HG03460 (cell line): ENCODE data around the gene GPR148.

ENCODE experiments used
- ATAC-seq: cut with Tn5 transposase; IDR thresholded peaks from one replicate; pipeline ENCODE4 v1.9.1; 2021; ENCODE audit not compliant: unreplicated experiment

GPR148 gene

DNA sequence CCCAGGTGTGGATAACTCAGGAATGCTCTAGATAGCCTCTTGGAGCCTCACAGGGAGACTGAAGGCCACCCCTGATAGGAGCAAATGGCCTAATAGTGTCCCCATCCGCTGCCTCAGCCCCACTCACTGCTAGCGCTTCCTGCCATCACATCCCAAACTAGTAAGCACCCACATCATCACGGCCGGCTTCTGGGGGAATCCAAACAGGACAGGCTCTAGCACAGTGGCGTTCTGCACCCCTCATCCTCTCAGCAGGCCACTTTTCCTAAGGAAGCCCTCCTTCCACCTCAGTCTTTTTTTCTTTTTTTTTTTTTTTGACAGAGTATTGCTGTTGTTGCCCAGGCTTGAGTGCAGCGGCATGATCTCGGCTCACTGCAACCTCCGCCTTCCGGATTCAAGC is 20.2 kb downstream of the GPR148 start:
- ATAC-seq, result no peak

DNA sequence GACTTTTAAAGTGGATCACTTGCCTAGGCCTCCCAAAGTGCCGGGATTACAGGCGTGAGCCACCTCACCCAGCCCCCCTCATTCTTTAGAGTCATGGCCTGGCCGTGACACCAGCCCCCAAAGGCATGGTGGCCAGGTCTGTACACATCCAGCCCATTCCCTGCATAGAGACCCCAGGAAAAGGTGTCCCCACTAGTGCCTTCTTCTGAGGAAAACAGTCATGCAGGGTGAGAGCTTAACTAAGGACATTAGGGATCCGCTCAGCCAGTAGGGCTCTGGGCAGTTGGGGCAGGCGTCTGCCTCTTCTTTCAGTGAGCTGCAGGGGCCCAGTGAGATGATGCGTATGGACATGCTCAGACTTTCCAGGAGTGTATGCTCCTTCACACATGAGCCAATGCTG is 20.8 kb downstream of the GPR148 start:
- no peak for ATAC-seq

DNA sequence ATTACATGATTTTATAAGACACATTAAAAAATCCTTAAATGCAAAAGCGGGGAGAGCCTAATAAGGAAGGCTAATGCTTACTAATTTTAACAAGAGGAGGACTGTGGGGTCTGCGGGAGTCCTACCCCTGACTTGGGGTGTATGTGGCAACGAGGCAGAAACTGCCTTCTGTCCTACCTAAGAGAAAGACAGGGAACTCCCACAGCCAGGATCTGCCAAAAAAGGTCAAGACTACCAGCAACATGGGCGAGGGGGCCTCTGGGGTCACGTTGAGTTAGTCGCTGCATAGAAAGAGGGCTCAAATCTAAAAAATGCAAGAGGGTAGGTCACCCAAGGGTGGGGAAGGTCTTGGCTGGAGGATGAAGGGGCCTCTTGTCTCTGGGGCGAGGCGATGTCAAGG is 25.9 kb downstream of the GPR148 start:
- ATAC-seq, result no peak

DNA sequence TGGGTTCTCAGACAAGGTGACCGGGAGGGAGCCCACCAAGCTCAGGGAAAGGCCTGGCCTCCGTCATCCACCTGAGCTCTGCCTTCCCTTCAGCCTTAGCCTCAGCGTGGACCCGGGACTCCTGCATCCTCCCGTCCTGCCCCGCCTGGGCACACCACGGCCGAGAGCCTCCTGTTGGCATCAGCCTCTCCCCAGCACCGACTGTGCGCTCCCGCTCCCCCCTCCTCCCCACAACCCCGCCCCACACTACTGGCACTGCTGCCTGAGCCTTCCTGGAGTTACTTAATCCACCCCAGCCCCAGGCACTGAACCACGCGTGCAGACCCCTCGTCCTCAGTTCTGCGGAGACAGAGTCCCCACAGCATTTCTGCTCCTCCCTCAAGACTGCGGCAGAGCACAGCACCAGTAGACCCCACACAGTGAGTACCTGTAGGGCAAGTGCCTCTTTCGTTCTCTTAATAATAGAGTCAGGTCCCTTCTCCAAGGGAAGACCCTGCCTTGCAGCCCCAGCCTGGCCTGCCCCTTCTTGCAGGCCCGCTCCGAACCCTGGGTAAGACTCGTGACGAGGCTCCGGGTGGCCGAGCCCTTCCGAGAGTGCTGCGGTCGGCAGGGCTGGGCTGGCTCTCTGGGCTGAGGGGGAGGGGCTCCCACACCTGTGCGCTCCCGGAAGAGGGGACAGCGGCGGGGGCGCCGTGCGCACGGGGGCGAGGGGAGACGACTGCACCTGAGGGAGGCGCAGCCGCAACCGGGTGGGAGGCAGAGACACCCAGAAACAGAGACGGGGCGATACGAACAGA is 26.6 kb downstream of the GPR148 start, which contains the start of gene AMER3:
AMER3 (plus strand) TSS at position 285 of the 797 bp plus-strand sequence. CDS start 6,533 bp downstream, outside the sequence.
- ATAC-seq, result no peak

DNA sequence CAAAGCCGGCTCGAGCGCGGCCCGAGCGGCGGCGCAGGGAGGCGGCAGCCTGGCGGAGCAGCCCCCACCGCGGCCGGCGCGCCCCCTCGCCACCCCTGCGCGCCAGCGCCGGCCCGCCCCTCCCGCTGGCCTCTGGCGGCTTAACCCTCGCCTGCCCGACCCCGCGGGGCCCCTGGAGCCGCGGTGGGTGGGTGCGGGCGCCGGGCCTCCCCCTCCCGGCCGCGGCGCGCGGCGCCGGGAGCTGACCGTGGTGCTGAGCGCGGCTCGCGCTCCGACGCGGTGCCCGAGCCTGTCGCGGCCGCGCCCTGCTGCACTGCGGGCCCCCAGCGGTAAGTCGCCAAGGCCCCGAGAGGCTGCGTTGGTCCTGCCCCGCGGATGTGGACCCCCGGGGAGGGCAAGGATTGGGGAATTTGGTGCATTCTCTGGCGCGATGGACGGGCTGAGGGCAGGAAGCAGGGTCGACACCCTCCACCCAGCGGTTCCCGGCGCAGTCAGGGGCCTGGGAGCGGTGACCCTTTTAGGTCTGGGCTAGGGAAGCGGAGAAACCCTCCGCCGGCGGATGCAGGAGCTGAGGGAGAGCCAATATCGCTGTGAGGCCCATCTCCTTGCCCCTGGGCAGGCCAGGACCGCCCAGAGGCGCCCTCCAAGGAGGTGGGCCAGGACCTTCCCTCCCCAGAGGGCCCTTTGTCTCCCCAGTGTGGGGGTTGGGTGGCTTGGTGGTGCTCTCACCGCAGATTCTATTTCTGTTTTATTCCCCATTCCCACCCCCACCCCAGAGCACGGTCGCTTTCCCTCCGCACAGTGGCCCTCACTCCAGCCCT is 27.4 kb downstream of the GPR148 start:
- ATAC-seq, result no peak

DNA sequence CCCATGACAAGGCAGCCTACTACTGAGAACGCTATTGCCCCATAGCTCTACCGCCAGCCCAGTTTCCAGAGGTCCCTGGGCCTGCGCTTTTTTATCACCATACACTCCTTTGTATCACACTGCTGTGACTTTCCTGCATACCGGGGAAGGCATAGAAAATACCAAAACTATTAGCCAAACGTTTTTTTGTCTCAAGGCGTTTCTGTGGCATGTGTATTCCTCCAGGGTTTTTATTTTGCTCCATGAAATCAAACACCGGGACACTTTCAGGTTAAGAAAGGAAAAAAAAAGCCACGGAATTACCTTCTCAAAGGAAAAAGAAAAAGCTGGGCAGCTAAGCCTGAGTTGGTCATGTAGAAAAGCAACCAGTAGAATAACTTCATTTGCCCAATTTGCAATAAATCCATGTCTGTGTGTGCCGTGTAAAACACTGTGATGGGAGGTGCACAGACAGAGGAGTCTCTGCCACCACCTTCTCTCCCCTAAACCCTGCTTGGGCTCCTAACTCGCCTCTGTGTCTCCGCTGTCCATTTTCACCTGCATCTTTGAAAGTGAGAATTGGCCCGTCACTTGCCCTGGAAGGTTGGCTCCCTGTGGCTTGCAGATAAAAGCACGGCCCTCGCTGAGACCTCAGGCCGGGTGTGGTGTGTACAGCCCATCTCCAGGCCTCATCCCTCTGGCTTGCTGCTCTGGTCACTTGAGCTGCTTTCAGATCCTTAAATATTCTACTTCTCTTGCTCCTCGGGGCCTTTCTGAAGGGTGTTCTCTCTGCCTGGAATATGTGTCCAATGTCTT is 28.2 kb downstream of the GPR148 start:
- ATAC-seq, result no peak

DNA sequence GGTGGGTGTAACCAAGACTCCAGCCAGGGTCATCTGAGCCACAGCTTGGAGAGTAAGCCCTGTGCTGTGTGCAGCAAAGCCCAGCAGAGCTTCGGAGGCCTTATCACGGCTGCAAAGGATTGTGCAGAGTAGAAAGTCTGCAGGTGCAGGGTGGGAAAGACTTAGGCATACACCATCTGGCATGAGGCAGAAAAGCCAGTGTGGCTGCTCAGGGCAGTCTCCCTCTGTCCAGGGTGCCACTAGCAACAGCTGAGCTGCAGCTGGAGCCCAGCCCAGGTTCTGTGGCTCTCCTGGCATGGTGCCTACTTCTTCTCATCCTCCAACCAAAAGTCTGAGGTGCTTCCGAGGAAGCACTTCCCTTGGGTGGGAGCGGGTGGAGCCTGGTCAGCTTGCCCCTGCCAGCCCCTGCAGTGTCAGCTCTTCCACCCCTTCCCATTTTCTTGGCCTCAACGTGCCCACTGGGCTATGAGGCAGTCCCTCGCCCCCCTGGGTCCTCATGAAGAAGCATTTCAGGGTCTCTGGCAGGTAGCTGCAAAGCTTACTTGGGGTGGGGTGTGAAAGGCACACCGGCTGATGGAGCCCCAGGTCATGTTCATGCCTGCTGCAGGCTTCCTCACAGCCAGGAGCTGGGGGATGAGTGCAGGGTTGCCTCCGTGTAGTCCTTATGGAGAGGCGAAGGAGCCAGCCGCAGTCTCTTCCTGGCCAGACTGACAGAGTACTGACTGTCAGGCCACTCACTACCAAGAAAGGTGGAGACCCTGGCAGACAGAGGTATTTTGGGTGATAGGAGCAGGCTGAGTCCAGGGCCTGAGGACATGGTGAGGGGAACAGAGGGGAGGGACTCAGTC is 31.3 kb downstream of the GPR148 start:
- ATAC-seq, result no peak

DNA sequence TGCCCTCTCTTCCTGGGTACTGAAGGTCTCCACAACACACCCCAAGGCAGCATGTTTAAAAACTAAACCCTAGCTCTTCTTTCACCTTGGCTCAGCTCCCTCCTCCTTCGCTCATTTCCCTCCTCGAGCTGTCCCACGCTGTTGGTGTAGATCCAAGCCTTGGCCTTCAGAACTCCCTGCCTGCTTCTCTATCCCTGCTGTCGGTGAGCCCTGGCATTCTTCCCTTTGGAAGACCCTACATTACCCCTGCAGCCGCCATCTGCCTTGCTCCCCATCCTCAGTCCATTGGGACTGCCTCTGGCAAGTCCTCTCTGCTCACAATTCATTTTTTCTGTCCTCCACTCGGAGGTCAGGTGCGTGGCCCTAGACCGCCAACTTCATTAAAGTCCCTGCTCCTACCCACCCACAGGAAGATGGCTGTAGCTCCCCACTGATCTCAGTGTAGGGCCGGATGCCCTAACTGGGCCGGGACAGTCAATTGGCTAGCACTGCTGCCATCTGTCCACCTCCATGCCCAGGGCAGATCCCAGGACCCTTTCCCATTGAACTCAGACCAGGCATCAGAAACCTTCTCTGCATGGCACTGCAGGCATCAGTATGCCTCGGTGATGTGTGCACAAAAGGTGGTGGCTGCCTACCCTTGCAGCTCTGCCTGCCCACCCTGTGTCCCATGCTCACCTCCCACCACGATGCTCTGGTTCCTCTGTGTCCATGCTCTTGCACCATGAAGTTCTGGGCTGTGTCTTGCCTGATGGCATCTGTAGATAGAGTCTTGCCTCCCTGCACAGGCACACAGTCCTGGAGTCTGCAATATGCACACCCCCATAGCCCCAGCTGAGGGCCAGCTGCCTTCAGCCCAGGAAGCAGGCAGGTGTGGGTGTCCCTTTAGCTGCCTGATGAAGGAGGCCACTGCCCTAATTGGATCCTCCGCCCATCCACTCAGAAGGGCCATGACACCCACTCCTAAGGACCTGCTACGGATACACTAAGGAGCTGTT is 32.2 kb downstream of the GPR148 start:
- no peak for ATAC-seq

DNA sequence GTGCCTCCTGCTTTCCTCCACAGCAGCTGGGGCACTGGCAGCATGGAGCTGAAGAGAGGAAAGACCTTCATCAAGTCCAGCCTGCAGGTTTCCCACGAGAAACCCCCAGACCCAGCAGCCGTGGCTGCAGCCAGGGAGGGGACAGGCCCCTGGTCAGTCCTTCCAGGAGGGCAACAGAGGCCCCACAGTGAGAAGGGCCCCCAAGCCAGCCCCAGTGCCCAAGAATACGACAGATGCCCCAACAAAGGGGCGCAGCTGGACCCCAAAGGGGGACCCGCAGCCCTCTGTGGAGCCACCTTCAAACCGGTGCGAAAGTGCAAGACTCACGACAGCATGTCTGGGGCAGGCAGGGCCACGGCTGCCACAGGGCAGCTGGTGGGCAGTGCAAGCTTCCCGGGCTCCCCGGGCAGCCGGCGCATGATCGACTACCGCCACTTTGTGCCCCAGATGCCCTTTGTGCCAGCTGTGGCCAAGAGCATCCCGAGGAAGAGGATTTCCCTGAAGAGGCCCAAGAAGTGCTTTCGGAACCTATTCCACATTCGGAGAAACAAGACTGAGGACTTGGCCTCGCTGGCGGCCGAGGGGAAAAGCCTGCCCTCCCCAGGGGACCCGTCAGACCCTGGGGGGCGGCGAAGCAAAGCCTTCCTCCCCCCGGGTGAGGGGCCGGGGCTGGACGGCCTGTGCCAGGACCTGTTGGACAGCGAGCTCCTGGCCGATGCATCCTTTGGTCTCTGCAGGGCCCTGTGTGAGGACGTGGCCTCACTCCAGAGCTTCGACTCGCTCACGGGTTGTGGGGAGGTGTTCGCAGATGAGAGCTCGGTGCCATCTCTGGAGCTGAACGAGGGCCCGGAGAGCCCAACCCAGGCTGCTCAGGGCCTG is 33.4 kb downstream of the GPR148 start:
- ATAC-seq, result no peak

DNA sequence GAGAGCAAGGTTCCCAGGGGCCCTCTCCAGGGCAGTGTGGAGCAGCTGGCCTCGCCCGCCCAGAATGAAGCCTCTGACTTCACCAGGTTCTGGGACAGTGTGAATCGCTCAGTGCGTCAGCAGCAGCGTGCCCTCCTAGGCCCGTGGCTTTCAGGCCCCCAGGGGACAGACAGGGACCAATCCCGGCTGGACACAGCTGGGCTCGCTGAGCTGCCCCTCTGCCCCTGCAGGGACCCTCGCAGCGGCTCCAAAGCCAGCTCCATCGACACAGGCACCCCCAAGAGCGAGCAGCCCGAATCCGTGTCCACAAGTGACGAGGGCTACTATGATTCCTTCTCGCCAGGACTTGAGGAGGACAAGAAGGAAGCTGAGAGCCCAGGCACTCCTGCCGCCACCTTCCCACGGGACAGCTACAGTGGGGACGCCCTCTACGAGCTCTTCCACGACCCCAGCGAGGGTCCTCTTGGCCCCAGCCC is 34.1 kb downstream of the GPR148 start:
- ATAC-seq, result no peak

DNA sequence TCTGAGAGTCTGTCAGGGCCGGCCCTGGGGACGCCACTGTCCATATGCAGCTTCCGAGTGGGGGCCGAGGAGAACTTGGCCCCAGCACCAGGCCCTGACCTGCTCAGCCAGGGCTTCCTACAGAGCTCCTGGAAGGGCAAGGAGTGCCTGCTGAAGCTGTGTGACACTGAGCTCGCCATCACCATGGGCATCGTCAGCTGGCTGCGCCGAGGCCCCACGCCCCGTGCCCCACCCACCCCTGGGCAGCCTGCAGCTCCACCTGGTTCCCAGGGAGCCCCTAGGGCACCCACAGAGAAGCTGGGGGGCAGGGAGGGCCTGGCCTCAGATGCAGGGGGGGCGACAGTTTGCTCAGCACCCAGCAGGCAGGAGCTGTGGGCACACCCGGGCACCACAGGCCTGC is 34.5 kb downstream of the GPR148 start:
- no peak for ATAC-seq

DNA sequence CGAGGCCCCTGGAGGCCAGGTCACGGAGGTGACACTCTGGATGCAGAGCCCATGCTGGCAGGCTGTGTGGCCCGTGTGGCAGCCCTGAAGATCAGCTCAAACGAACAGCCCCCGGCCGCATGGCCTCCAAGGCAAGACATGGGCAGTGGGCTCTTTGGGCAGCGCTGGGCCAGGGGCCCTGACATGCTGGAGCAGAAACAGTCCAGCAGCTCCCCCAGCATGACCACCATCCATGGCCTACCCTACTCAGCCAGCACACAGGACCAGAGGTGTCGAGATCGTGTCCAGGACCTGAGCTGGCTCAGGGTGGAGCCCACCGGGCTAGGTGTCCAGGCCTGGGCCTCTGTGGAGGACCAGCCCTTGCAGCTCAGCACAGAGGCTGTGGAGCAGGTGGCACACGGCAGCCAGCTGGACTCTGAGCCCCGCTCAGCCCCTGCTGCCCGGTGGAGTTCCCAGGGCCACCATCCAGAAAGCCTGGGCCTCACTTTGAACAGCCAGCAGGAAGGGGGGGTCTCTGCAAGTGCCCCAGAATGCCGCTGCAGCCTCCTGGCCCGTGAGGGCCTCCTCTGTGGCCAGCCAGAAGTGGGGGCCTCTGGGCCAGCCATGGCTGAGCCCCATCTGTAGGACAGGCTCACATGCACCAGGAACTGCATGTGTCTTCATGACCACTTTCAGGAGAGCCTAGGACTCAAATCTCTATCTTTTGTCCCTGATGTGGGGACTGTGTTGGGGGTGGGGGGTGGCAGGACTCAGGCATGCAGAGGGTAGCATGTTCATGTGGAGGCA is 35.4 kb downstream of the GPR148 start:
- no peak for ATAC-seq

DNA sequence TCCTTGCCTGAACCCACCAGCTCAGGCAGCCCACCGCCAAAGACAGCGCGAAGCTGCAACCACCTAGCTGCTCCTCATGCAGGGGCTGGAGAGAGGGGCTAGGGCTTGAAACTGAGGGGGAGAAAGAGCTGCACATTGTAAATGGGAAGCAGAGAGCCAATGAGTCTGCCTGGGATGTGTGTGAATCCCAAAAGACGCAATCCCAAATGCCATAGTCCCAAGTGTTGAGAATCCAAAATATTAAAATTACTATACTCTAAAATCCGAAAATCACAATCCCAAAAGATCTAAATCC is 35.9 kb downstream of the GPR148 start:
- ATAC-seq, result no peak

DNA sequence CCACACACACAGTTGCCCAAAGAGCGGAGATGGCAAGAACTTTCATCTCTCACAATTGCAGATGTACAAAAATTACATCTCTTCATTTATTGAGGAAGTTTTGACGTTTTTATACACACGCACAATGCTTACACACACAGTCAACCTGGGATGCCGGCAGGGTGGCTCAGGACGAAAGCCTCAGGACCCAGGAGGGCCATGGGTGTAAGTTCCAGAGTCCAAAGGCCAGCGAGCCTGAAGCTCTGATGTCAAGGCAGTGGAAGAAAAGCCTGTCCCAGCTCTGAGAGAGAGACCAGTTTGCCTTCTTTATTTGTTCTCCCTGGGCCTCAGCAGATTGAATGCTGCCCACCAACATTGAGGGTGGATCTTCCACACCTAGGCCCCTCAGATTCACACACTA is 36.6 kb downstream of the GPR148 start:
- ATAC-seq, result no peak

DNA sequence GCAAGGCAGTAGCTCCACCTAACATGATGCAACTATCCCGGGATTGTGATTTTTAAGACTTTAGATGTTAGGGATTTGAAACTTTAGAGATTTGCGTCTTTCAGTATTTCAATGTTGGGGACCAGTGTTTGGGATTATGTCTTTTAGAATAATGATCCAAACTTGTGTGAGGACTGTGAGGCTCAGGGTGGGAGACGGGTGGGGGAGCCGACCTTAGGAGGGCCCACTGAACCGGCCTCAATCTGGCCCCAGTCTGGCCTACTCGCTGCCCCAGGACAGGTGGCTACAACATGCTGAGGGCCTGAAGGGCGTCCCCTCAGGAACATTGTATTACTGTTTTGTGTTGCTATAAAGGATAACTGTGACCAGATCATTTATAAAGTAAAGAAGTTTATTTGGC is 37.2 kb downstream of the GPR148 start:
- ATAC-seq, result no peak

DNA sequence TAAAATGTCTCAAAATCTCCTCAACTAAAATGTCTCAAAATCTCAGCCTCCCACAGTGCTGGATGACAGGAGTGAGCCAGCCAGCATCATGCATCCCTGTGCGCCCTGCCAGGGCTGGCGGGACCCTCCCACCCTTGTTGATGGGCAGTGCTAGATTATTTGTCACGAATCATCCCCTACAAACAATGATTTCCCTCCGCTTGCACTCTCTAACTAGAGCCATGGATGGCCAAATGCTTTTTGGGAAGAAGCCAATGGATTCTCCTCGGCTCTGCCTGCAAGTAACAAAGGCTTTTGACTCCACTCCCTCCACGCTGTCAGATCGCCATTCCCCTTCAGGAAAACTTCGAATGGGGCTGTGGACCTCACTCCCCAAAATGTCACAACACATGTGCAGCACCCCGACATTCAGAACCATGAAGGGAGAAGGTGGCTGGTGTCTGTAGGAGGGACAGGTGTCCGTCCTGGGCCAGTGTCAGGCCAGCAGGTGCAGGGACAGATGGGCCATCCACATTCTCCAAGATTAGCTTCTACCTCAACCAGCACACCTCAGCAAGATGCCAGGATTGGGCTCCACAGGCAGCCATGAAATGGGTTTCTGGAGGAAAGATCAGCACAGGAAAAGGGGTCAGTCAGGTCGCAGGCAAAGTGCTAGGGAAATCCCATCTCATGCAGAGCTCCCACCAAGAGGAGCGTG is 38.0 kb downstream of the GPR148 start:
- no peak for ATAC-seq

DNA sequence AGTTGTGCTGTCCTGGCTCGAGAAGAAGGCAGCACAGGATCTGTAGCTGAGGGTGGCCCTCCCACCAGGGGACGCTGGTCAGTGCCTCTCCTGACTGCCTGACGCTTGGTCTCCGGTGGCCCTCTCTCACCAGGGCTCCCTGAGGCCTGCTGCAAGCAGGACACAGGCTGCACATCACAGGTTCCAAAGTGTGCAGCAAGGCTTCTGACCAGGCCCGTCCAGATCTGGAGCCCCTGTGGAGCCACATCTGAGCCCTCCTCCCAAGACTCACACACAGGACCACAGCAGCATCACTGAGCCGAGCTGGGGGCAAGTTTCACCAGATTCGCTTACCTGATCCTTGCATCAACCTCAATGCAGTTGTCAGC is 38.5 kb downstream of the GPR148 start:
- ATAC-seq, result no peak
